Panc1 (cell line): ENCODE data around the gene ELOB.

Source experiments
- CTCF ChIP-seq: fragments of 450-650 bp; IDR thresholded peaks from 2 replicates; pipeline ENCODE4 v1.5.1; 2017; ENCODE audit warnings: mild to moderate bottlenecking
- POLR2AphosphoS5 ChIP-seq: IDR thresholded peaks from 2 replicates; pipeline ENCODE4 v1.6.1; 2012; ENCODE audit warnings: mild to moderate bottlenecking, low read depth, low read length, moderate library complexity
- REST ChIP-seq, 2 experiments: IDR thresholded peaks; 2 replicates each; pipeline ENCODE4 v1.6.1; 2011 to 2012; ENCODE audit warnings: low read depth in 2 of 2, control low read depth in 1 of 2, low read length in 1 of 2, mild to moderate bottlenecking in 1 of 2, moderate library complexity in 1 of 2; ENCODE audit not compliant: insufficient read depth in 1 of 2
- SIN3A ChIP-seq: IDR thresholded peaks from 2 replicates; pipeline ENCODE4 v1.6.1; 2012; ENCODE audit warnings: low read depth, mild to moderate bottlenecking, low read length, moderate library complexity, borderline replicate concordance; ENCODE audit not compliant: insufficient read depth
- TCF7L2 ChIP-seq: IDR thresholded peaks from 2 replicates; pipeline ENCODE4 v1.6.1; 2011; ENCODE audit warnings: mild to moderate bottlenecking, low read depth, low read length, inconsistent platforms

GRCh38 chr16:2762711-2763110 lies 14.4 kb downstream of the ELOB start:
- no peak for TF ChIP-seq POLR2AphosphoS5
- no peak for TF ChIP-seq CTCF
- no peak for TF ChIP-seq SIN3A
- no peak for TF ChIP-seq REST (IDR thresholded peaks at IDR 0.05; ENCODE audit: insufficient read depth in 1 of 2, low read depth in 2 of 2, low read length in 1 of 2)
- TF ChIP-seq TCF7L2, result no peak
